Activated CD8-positive, alpha-beta memory T cell treated with anti-CD3 and anti-CD28 coated beads for 1 hour (primary cell): ENCODE measurements around the gene ATCAY.

Source experiments
- DNase-seq, 2 donors: peaks; one replicate each; pipeline ENCODE4 v3.0.0-alpha.2; 2020; ENCODE audit warnings: low read depth in 1 of 2; ENCODE audit errors: extremely low read depth in 1 of 2

ATCAY gene

DNA sequence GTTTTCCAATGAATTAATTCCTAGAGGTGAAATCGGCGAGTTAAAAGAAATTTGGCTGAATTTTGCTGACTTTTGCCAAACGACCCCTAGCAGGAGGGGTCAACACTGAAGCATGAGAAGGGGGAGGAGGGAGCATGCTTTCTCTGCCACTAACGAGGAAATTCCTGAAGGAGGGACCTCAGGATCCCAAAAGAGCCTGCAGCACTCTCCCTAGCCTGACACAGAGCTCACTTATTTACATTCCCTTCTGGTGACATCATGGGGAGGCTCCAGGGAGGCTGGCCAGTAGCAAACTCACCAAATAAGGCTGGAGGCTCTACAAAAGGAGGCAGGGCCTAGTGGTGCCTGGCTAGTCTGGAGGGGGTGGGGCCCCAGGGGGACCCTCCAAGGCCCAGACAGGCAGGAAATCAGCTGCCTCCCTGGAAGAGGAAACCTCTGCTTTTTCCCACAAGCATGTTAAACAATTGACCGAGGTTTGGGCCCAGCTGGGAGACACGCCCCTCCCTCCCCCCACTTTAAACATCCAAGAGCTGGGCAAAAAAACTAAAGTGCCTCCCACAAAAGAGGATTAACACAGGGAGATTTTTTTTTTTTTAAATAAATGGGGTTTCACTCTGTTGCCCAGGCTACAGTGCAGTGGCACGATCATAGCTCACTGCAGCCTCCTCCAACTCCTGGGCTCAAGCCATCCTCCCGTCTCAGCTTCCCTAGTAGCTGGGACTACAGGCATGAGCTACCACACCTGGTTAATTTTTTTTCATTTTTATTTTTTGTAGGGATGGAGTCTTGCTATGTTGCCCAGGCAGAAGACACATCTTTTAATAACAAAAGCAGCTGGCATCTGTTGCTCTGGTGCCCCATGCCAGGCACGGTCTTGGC is 88.3 kb downstream of the ATCAY start:
- no peak for DNase-seq

DNA sequence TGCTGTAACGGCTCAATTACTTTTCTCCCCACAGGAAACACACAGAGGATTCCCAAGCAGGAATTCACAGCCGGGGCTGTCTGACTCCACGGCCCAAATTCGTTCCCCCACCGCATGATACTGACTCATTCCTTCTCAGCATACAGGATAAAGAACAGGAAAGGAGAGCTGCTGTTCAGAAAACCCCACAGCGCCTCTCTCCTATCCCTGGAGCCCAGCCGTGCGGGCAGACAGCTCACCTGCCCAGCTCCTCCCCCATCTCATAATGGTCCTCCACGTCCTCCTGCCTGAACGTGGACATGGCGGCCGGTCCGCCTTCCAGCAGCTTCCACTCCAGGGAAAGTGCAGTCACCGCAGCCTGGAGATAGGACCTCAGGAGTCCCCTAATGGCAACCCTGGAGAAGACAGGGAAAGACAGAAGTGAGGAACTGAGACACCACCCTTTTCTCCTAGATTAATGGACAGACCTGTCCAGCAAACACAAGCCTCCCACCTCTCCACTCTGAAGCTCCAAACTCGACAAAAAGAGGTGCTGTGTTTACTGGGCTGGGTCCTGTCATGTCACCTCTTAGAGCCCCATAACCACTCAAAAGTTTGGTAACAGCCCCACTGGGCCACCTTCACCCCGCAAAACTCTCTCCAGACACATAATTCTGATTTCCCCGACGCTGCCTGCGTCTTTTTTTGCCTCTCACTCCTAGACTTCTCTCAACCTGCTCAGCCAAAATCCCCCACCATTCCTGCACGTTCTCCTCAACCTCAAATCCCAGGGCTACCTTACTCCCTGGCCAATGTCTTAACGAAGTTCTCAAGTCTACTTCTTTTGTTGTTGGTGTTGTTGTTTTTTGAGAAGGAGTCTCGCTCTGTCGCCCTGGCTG is 89.2 kb downstream of the ATCAY start:
- no peak for DNase-seq

GRCh38 chr19:3970313-3970807 is 89.9 kb downstream of the ATCAY start:
- DNase-seq = no peak

DNA sequence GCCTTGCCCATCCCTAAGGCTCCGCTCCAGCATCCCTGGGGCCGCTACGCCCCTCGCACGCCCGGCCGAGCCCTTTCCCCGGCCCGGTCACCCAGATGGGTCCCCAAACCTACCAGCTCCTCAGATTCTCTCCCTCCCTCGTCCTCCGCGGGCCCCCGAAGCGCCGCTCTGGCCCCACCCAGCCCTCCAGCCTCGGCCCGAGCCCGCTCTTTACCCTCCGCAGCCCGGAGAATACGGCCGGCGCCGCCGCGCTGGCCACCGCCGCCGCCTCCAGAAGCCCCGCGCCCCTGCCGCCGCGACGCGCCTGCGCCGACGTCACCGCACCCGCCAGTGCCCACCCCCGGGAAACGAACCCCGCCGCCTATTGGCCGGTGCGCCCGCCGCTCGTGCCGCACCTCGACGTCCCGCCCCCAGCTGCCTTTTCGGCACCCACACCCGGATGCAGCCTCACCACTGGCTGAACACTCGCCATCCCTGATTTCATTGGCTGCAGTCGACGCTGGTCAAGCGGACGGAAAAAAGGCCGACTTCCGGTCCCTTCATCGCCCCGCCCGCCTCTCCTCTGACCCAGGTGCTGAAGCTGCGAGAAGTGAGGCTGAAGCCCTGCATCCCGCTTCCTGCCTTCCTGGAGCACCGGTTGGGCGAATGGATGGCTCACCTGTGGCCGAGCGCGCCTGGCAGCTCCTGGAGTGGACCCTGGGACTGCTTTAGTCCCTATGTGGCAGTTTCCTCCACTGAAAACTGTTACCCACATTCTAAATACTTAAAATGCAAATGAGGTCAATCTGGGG is 90.5 kb downstream of the ATCAY start, which contains the start of gene DAPK3:
TSS of gene DAPK3 (minus strand) at position 292 of the 791 bp plus-strand sequence. CDS start 1,364 bp downstream, outside the sequence.
- peak; percentile 75 to 90 for DNase-seq

GRCh38 chr19:3975144-3975543 is 94.7 kb downstream of the ATCAY start:
- DNase-seq = no peak

- DNase-seq = no peak
Observed at GRCh38 chr19:3975637-3976087, 95.2 kb downstream of the ATCAY start.

DNA sequence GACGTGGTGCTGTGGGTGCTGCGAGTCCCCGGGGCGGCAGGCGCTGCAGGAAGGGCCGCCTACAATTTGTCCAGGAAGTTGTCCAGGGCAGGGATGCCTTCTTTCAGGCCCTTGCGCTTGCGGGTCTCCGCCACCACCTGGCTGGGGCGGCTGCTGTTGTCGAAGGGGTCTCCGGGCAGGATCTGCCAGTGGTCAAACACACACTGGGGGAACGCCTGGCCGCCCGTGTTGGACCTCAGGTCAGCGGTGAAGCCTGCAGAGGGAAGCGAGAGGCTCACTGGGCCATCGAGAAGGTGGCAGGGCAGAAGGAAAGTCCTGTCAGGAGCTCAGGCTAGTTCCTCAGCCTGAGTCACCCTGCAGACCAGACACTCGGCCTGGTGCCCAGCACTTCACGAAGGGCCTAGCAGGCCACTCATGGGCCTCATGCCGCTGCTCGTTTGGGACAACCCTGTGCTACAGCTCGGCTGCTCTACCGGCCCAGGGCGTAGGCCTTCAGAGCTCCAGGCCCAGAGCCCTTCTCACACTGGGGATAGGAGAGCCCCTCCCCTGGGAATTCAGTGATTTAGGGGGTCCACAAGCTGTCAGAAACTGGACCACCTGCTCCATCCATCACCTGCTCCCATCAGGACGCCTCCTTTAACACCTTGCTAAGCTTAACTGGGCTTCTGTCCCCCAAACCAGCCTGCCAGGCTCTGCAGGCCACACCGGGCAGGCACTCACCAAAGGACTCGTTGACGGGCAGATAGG is 96.2 kb downstream of the ATCAY start:
- no peak for DNase-seq
